Measurements from ENCODE around the gene HOXB3.

HOXB3 gene

GRCh38 chr17:48500435-48501426 lies 89.3 kb downstream of the HOXB3 start:
- DNase-seq (ENCODE audit: low spot score) = no peak

GRCh38 chr17:48499735-48500434 lies 90.2 kb downstream of the HOXB3 start:
- DNase-seq (ENCODE audit: low spot score) = no peak

DNA sequence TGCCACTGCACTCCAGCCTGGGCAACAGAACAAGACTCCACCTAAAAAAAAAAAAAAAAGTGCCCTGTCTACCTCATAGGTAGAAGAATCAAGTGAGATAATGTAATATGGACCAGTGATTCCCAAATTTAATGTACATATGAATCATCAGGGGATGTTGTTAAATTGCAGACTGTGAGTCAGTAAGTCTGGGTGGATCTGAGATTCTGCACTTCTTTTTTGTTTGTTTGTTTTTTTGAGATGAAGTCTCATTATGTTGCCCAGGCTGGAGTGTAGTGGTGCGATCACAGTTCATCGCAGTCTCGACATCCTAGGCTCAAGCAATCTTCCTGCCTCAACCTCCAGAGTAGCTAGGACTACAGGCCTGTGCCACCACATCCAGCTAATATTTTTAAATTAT lies 90.8 kb downstream of the HOXB3 start:
- DNase-seq (ENCODE audit: low spot score) = no peak
